HG03575 (cell line): ENCODE data around the gene ZBTB2.
"Not testable (repeated sequence)": the region's sequence is repeated elsewhere in the genome, so short reads cannot be mapped to it uniquely, and the experiment has no call there.

ENCODE experiments used
- ATAC-seq: cut with Tn5 transposase; IDR thresholded peaks from one replicate; pipeline ENCODE4 v1.9.1; 2021; ENCODE audit not compliant: unreplicated experiment, insufficient number of reproducible peaks, low FRiP score; ENCODE audit errors: extremely low read depth

ZBTB2 gene

GRCh38 chr6:151317103-151317994, 74.0 kb downstream of the ZBTB2 start:
- no peak for ATAC-seq

- ATAC-seq, result not testable (repeated sequence)
Observed at GRCh38 chr6:151315661-151316060, 75.7 kb downstream of the ZBTB2 start.
